Mesothelial cell of epicardium (in vitro differentiated cells): Measurements from ENCODE around the gene GFOD1. TPM values are rescaled to one million over a fixed set of nuclear protein-coding genes. Genes with fewer than 3 reads are reported as not detected.
"Not testable (repeated sequence)": the region's sequence is repeated elsewhere in the genome, so short reads cannot be mapped to it uniquely, and the experiment has no call there.

Experiments used
- DNase-seq, 2 experiments: peaks; one replicate each; pipeline ENCODE4 v3.0.0; 2021; ENCODE audit warnings: low spot score in 2 of 2; ENCODE audit not compliant: unreplicated experiment in 2 of 2
- H3K27ac Mint-ChIP-seq: 2 replicates; pipeline ENCODE4 v1.8.0; 2021; ENCODE audit warnings: mixed read lengths
- H3K27me3 Mint-ChIP-seq: 2 replicates; pipeline ENCODE4 v1.8.0; 2021; ENCODE audit warnings: low read depth, mixed read lengths
- H3K36me3 Mint-ChIP-seq: 2 replicates; pipeline ENCODE4 v1.8.0; 2021; ENCODE audit warnings: mixed read lengths
- H3K4me1 Mint-ChIP-seq: 2 replicates; pipeline ENCODE4 v1.8.0; 2021; ENCODE audit warnings: mixed read lengths
- H3K4me3 Mint-ChIP-seq: 2 replicates; pipeline ENCODE4 v1.8.0; 2021; ENCODE audit warnings: mild to moderate bottlenecking, moderate library complexity, mixed read lengths
- H3K9me3 Mint-ChIP-seq: 2 replicates; pipeline ENCODE4 v1.8.0; 2021; ENCODE audit warnings: mixed read lengths
- total RNA-seq: library from RNA; stranded (reverse); gene quantifications from 3 replicates; pipeline ENCODE4 v1.2.1, GENCODE V29; 2021
- TF ChIP-seq, protein P1 (sequence below): fragments of 200-600 bp; sonication (generic); IDR thresholded peaks from one replicate; pipeline ENCODE4 v1.5.0; 2021; ENCODE audit warnings: antibody characterized with exemption; ENCODE audit not compliant: unreplicated experiment

GFOD1 gene
- total RNA-seq, 1 donor from 2014 or later, result 4.8 TPM

GRCh38 chr6:13435477-13436246 lies 51.7 kb downstream of the GFOD1 start:
- Mint-ChIP-seq H3K9me3 (peaks cover 9% of the 10 kb centered on the region), H3K4me3 (no peak overlapping the region), H3K27me3 (no peaks in the 10 kb centered on the region), H3K4me1 (peaks cover 4% of the 10 kb centered on the region), H3K27ac (no peak overlapping the region), H3K36me3 (no peaks in the 10 kb centered on the region)
- no peak for DNase-seq
- TF ChIP-seq, protein P1, sequence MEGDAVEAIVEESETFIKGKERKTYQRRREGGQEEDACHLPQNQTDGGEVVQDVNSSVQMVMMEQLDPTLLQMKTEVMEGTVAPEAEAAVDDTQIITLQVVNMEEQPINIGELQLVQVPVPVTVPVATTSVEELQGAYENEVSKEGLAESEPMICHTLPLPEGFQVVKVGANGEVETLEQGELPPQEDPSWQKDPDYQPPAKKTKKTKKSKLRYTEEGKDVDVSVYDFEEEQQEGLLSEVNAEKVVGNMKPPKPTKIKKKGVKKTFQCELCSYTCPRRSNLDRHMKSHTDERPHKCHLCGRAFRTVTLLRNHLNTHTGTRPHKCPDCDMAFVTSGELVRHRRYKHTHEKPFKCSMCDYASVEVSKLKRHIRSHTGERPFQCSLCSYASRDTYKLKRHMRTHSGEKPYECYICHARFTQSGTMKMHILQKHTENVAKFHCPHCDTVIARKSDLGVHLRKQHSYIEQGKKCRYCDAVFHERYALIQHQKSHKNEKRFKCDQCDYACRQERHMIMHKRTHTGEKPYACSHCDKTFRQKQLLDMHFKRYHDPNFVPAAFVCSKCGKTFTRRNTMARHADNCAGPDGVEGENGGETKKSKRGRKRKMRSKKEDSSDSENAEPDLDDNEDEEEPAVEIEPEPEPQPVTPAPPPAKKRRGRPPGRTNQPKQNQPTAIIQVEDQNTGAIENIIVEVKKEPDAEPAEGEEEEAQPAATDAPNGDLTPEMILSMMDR, result no peak

DNA sequence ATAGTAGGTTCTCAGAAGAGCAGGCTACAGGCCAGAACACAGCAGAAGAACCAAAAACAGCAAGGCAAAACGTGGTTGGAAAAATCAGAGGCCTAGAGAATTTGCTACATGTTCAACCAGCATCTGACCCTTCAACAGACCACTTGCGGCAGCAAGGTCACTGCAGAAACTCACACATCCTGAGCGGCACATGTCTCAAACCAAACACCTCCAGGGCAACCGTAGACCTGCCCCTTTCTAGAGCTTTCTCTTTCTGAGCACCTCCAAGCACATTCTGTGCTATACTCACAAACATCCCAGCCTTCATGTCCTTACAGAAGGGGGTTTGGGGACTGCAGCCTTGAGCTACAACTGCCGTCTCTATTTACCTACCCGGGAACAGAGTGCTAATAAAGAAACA lies 52.6 kb downstream of the GFOD1 start:
- Mint-ChIP-seq H3K36me3 (no peaks in the 10 kb centered on the region), H3K9me3 (peaks cover 9% of the 10 kb centered on the region), H3K4me3 (no peak overlapping the region), H3K4me1 (peaks cover 3% of the 10 kb centered on the region), H3K27me3 (no peaks in the 10 kb centered on the region), H3K27ac (no peak overlapping the region)
- TF ChIP-seq, protein P1, result no peak
- no peak for DNase-seq

DNA sequence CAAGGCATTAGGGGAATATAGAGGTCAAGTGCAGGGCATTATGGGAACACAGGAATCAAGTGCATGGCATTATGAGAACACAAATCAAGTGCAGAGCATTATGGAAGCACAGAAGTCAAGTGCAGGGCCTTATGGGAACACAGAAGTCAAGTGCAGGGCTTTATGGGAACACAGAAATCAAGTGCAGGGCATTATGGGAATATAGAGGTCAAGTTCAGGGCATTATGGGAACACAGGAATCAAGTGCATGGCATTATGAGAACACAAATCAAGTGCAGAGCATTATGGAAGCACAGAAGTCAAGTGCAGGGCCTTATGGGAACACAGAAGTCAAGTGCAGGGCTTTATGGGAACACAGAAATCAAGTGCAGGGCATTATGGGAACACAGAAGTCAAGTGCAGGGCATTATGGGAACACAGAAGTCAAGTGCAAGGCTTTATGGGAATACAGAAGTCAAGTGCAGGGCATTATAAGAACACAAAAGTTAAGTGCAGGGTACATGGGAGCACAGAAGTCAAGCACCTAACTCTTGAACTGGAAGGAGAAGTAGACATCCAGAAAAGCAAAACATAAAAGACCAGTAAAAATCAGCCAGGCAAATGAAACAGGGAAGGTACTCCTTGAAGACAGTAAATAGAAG lies 53.1 kb downstream of the GFOD1 start:
- not testable (repeated sequence) for H3K27ac Mint-ChIP-seq, DNase-seq, H3K4me3 Mint-ChIP-seq, H3K9me3 Mint-ChIP-seq, H3K27me3 Mint-ChIP-seq, H3K4me1 Mint-ChIP-seq, H3K36me3 Mint-ChIP-seq

DNA sequence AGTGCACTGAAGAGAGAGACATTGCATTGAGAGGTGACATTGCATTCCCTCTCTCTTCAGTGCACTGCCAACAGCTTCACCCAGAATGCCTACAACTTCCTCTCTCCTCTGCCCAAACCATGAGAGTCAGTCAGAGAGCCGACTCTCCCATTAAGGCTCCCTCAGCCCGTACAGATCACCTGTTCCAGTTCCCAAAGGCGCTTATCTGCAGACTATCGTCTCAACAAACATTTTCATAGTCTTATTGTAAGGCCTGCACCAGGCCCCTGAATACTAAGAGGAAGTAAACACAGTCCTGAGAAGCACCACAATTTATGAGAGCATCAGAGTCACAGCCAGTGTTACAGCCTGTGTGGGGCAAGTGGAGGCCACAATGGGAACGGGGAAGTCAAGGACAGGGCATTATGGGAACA lies 53.7 kb downstream of the GFOD1 start:
- Mint-ChIP-seq H3K4me3 (no peak overlapping the region), H3K27me3 (peaks cover 4% of the 10 kb centered on the region), H3K9me3 (peaks cover 9% of the 10 kb centered on the region), H3K36me3 (no peaks in the 10 kb centered on the region), H3K27ac (no peak overlapping the region), H3K4me1 (peaks cover 5% of the 10 kb centered on the region)
- TF ChIP-seq, protein P1, result no peak
- no peak for DNase-seq

- no peak overlapping the region for H3K27ac Mint-ChIP-seq
- TF ChIP-seq, protein P1, result no peak
- H3K27me3 Mint-ChIP-seq, result peaks cover 6% of the 10 kb centered on the region
- H3K9me3 Mint-ChIP-seq, result peaks cover 9% of the 10 kb centered on the region
- H3K4me1 Mint-ChIP-seq, result peaks cover 9% of the 10 kb centered on the region
- no peak overlapping the region for H3K4me3 Mint-ChIP-seq
- no peak for DNase-seq
- H3K36me3 Mint-ChIP-seq, result no peaks in the 10 kb centered on the region
Measured at GRCh38 chr6:13432526-13433184, 54.7 kb downstream of the GFOD1 start.

DNA sequence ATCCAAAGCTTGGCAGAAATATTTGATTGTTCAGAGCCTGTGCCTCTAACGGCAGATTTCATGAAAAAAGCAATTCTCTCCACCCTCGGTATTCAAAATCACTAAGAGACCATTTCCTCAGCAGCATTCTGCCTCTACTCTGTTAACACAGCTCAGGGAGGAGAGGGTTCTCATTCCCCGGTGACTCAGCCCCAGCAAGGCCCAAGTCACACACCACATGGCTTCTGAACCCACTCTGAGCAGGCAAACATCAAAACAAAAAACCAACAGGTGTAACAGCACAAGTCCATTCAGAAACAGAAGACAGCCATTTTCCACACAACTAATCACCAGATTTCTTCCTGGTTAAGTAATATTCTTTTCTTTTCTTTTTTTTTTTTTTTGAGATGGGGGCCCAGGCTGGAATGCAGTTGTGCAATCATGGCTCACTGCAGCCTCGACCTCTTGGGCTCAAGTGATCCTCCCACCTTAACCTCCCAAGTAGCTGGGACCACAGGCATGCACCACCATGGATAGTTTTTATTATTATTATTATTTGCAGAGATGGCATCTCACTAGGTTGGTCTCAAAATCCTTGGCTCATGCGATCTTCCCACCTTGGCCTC lies 55.4 kb downstream of the GFOD1 start:
- Mint-ChIP-seq H3K27me3 (peaks cover 7% of the 10 kb centered on the region), H3K36me3 (no peaks in the 10 kb centered on the region), H3K4me3 (no peak overlapping the region), H3K27ac (no peak overlapping the region), H3K4me1 (peaks cover 9% of the 10 kb centered on the region), H3K9me3 (peaks cover 9% of the 10 kb centered on the region)
- TF ChIP-seq, protein P1, result no peak
- no peak for DNase-seq
